Measurements from ENCODE around the gene GSE1. TPM values are rescaled to one million over a fixed set of nuclear protein-coding genes. Genes with fewer than 3 reads are reported as not detected.

The GSE1 gene
- total and polyA plus RNA-seq, 2 experiments from 2014 or later = 32.4 to 135 TPM

DNA sequence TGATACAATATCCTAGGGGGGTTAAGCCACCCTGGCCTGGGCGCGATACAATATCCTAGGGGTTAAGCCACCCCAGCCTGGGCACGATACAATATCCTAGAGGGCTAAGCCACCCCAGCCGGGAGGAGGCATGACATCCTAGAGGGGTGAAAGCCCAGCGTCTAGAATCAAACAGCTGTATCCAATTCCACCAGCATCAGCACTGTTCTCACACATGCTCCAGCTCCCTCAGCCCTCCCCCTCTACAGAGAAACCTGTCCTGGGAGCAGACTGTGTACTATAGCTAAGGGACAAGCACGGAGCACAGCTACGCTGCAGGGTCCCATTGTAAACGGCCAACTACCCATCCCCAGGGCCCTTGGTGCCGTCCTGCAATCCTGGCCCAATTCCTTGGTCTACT is 69.4 kb downstream of the GSE1 start:
- Mint-ChIP-seq H3K9me3 (no peaks in the 10 kb centered on the region), H3K27ac (no peak overlapping the region), H3K4me1 (peaks cover 14% of the 10 kb centered on the region), H3K27me3 (ENCODE audit: insufficient read depth, low read depth, poor library complexity) (peaks cover 5% of the 10 kb centered on the region), H3K4me3 (no peak overlapping the region), H3K36me3 (ENCODE audit: low read depth) (peaks cover 64% of the 10 kb centered on the region)
- no peak for TF ChIP-seq EZH2 (IDR thresholded peaks at IDR 0.05; ENCODE audit: low read depth, unreplicated experiment)
- TF ChIP-seq, protein P1, sequence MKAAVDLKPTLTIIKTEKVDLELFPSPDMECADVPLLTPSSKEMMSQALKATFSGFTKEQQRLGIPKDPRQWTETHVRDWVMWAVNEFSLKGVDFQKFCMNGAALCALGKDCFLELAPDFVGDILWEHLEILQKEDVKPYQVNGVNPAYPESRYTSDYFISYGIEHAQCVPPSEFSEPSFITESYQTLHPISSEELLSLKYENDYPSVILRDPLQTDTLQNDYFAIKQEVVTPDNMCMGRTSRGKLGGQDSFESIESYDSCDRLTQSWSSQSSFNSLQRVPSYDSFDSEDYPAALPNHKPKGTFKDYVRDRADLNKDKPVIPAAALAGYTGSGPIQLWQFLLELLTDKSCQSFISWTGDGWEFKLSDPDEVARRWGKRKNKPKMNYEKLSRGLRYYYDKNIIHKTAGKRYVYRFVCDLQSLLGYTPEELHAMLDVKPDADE (IDR thresholded peaks at IDR 0.05) = no peak
- TF ChIP-seq CREB1 (CRISPR knock-in tag; IDR thresholded peaks at IDR 0.05; ENCODE audit: low read depth) = no peak
- TF ChIP-seq, protein P2, sequence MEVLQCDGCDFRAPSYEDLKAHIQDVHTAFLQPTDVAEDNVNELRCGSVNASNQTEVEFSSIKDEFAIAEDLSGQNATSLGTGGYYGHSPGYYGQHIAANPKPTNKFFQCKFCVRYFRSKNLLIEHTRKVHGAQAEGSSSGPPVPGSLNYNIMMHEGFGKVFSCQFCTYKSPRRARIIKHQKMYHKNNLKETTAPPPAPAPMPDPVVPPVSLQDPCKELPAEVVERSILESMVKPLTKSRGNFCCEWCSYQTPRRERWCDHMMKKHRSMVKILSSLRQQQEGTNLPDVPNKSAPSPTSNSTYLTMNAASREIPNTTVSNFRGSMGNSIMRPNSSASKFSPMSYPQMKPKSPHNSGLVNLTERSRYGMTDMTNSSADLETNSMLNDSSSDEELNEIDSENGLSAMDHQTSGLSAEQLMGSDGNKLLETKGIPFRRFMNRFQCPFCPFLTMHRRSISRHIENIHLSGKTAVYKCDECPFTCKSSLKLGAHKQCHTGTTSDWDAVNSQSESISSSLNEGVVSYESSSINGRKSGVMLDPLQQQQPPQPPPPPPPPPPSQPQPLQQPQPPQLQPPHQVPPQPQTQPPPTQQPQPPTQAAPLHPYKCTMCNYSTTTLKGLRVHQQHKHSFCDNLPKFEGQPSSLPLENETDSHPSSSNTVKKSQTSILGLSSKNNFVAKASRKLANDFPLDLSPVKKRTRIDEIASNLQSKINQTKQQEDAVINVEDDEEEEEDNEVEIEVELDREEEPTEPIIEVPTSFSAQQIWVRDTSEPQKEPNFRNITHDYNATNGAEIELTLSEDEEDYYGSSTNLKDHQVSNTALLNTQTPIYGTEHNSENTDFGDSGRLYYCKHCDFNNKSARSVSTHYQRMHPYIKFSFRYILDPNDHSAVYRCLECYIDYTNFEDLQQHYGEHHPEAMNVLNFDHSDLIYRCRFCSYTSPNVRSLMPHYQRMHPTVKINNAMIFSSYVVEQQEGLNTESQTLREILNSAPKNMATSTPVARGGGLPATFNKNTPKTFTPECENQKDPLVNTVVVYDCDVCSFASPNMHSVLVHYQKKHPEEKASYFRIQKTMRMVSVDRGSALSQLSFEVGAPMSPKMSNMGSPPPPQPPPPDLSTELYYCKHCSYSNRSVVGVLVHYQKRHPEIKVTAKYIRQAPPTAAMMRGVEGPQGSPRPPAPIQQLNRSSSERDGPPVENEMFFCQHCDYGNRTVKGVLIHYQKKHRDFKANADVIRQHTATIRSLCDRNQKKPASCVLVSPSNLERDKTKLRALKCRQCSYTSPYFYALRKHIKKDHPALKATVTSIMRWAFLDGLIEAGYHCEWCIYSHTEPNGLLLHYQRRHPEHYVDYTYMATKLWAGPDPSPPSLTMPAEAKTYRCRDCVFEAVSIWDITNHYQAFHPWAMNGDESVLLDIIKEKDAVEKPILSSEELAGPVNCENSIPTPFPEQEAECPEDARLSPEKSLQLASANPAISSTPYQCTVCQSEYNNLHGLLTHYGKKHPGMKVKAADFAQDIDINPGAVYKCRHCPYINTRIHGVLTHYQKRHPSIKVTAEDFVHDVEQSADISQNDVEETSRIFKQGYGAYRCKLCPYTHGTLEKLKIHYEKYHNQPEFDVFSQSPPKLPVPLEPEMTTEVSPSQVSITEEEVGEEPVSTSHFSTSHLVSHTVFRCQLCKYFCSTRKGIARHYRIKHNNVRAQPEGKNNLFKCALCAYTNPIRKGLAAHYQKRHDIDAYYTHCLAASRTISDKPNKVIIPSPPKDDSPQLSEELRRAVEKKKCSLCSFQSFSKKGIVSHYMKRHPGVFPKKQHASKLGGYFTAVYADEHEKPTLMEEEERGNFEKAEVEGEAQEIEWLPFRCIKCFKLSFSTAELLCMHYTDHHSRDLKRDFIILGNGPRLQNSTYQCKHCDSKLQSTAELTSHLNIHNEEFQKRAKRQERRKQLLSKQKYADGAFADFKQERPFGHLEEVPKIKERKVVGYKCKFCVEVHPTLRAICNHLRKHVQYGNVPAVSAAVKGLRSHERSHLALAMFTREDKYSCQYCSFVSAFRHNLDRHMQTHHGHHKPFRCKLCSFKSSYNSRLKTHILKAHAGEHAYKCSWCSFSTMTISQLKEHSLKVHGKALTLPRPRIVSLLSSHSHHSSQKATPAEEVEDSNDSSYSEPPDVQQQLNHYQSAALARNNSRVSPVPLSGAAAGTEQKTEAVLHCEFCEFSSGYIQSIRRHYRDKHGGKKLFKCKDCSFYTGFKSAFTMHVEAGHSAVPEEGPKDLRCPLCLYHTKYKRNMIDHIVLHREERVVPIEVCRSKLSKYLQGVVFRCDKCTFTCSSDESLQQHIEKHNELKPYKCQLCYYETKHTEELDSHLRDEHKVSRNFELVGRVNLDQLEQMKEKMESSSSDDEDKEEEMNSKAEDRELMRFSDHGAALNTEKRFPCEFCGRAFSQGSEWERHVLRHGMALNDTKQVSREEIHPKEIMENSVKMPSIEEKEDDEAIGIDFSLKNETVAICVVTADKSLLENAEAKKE (CRISPR knock-in tag; IDR thresholded peaks at IDR 0.05) = no peak
- TF ChIP-seq, protein P3, sequence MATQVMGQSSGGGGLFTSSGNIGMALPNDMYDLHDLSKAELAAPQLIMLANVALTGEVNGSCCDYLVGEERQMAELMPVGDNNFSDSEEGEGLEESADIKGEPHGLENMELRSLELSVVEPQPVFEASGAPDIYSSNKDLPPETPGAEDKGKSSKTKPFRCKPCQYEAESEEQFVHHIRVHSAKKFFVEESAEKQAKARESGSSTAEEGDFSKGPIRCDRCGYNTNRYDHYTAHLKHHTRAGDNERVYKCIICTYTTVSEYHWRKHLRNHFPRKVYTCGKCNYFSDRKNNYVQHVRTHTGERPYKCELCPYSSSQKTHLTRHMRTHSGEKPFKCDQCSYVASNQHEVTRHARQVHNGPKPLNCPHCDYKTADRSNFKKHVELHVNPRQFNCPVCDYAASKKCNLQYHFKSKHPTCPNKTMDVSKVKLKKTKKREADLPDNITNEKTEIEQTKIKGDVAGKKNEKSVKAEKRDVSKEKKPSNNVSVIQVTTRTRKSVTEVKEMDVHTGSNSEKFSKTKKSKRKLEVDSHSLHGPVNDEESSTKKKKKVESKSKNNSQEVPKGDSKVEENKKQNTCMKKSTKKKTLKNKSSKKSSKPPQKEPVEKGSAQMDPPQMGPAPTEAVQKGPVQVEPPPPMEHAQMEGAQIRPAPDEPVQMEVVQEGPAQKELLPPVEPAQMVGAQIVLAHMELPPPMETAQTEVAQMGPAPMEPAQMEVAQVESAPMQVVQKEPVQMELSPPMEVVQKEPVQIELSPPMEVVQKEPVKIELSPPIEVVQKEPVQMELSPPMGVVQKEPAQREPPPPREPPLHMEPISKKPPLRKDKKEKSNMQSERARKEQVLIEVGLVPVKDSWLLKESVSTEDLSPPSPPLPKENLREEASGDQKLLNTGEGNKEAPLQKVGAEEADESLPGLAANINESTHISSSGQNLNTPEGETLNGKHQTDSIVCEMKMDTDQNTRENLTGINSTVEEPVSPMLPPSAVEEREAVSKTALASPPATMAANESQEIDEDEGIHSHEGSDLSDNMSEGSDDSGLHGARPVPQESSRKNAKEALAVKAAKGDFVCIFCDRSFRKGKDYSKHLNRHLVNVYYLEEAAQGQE (IDR thresholded peaks at IDR 0.05; ENCODE audit: unreplicated experiment) = no peak
- TF ChIP-seq, protein P4, sequence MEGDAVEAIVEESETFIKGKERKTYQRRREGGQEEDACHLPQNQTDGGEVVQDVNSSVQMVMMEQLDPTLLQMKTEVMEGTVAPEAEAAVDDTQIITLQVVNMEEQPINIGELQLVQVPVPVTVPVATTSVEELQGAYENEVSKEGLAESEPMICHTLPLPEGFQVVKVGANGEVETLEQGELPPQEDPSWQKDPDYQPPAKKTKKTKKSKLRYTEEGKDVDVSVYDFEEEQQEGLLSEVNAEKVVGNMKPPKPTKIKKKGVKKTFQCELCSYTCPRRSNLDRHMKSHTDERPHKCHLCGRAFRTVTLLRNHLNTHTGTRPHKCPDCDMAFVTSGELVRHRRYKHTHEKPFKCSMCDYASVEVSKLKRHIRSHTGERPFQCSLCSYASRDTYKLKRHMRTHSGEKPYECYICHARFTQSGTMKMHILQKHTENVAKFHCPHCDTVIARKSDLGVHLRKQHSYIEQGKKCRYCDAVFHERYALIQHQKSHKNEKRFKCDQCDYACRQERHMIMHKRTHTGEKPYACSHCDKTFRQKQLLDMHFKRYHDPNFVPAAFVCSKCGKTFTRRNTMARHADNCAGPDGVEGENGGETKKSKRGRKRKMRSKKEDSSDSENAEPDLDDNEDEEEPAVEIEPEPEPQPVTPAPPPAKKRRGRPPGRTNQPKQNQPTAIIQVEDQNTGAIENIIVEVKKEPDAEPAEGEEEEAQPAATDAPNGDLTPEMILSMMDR (conservative IDR thresholded peaks at IDR 0.05; ENCODE audit: low read depth in 2 of 2) = no peak
- TF ChIP-seq STAT1 (IDR thresholded peaks at IDR 0.05; ENCODE audit: unreplicated experiment) = no peak
- TF ChIP-seq NANOG (IDR thresholded peaks at IDR 0.05; ENCODE audit: borderline replicate concordance) = no peak
- TF ChIP-seq EZH2phosphoT487 (IDR thresholded peaks at IDR 0.05; ENCODE audit: unreplicated experiment) = no peak
- no peak for TF ChIP-seq JUNB (IDR thresholded peaks at IDR 0.05; ENCODE audit: unreplicated experiment)
- no peak for TF ChIP-seq ZNF114 (CRISPR knock-in tag; IDR thresholded peaks at IDR 0.05)
- TF ChIP-seq ZNF331 (CRISPR knock-in tag; IDR thresholded peaks at IDR 0.05; ENCODE audit: low read depth) = no peak
- TF ChIP-seq POLR2AphosphoS5 (IDR thresholded peaks at IDR 0.05; ENCODE audit: low read depth) = no peak
- ATAC-seq = no peak
- no peaks in the 10 kb centered on the region for H3K27me3 ChIP-seq (ENCODE audit: insufficient read depth)
- peaks cover 4% of the 10 kb centered on the region for H3F3A ChIP-seq (replicated peaks; ENCODE audit: low read depth)
- H4K20me1 ChIP-seq (replicated peaks; ENCODE audit: insufficient read depth) = peaks cover 39% of the 10 kb centered on the region
- peaks cover 26% of the 10 kb centered on the region for H3K36me3 ChIP-seq (ENCODE audit: insufficient read depth)
- no peak overlapping the region for H3K4me2 ChIP-seq
- no peaks in the 10 kb centered on the region for H3K9me2 ChIP-seq (ENCODE audit: insufficient read depth)
- no peak overlapping the region for H3K27ac ChIP-seq (ENCODE audit: low read depth)
- no peak overlapping the region for H2AFZ ChIP-seq
- H3K4me1 ChIP-seq (ENCODE audit: insufficient read depth) = no peaks in the 10 kb centered on the region; the same call in 1 of the 2 replicates
- peaks cover 41% of the 10 kb centered on the region for H3K79me2 ChIP-seq (replicated peaks; ENCODE audit: insufficient read depth)
- no peak overlapping the region for H3K4me3 ChIP-seq
- no peak for DNase-seq (ENCODE audit: low spot score)
